GM19438 (cell line): ENCODE results near the gene DDR2.

ENCODE experiments used
- ATAC-seq: cut with Tn5 transposase; IDR thresholded peaks from one replicate; pipeline ENCODE4 v1.9.1; 2021; ENCODE audit warnings: low read depth; ENCODE audit not compliant: unreplicated experiment

DDR2 gene

GRCh38 chr1:162629077-162629627, 3.1 kb upstream of the DDR2 start:
- no peak for ATAC-seq

GRCh38 chr1:162629651-162630050, 2.6 kb upstream of the DDR2 start:
- no peak for ATAC-seq

- no peak for ATAC-seq
These were observed 595 bp upstream of the DDR2 start for GRCh38 chr1:162631546-162632191.

GRCh38 chr1:162632698-162633080, 425 bp downstream of the DDR2 start:
- ATAC-seq, result no peak

- no peak for ATAC-seq
These were observed 958 bp downstream of the DDR2 start for GRCh38 chr1:162633081-162633762.

- no peak for ATAC-seq
These were observed 3.2 kb downstream of the DDR2 start for GRCh38 chr1:162635418-162635817.

- ATAC-seq, result peak; percentile 74
These were observed 7.5 kb downstream of the DDR2 start for GRCh38 chr1:162639718-162640117.

GRCh38 chr1:162641114-162641513, 8.8 kb downstream of the DDR2 start:
- ATAC-seq, result no peak

GRCh38 chr1:162644986-162645314, 12.7 kb downstream of the DDR2 start:
- ATAC-seq, result no peak

- ATAC-seq, result no peak
These were observed 13.4 kb downstream of the DDR2 start for GRCh38 chr1:162645666-162646065.

GRCh38 chr1:162649583-162649982, 17.3 kb downstream of the DDR2 start:
- ATAC-seq, result no peak

GRCh38 chr1:162654915-162655620, 22.8 kb downstream of the DDR2 start:
- no peak for ATAC-seq

GRCh38 chr1:162656266-162656665, 24.0 kb downstream of the DDR2 start:
- ATAC-seq, result no peak

- ATAC-seq, result no peak
These were observed 28.3 kb downstream of the DDR2 start for GRCh38 chr1:162660574-162660973.

- no peak for ATAC-seq
These were observed 29.1 kb downstream of the DDR2 start for GRCh38 chr1:162661336-162661735.

GRCh38 chr1:162662013-162662412, 29.7 kb downstream of the DDR2 start:
- ATAC-seq, result no peak

- no peak for ATAC-seq
These were observed 30.8 kb downstream of the DDR2 start for GRCh38 chr1:162663086-162663485.

- no peak for ATAC-seq
These were observed 31.4 kb downstream of the DDR2 start for GRCh38 chr1:162663589-162664106.

GRCh38 chr1:162666006-162666645, 33.9 kb downstream of the DDR2 start:
- ATAC-seq, result no peak

GRCh38 chr1:162667381-162668080, 35.3 kb downstream of the DDR2 start:
- ATAC-seq, result no peak
